Neural cell (in vitro differentiated cells): Measurements from ENCODE around the gene NHSL2. TPM values are rescaled to one million over a fixed set of nuclear protein-coding genes. Genes with fewer than 3 reads are reported as not detected.
A peak's percentile ranks its signal among the peaks of the same experiment; 100 is the strongest.
"Not testable (repeated sequence)": the region's sequence is repeated elsewhere in the genome, so short reads cannot be mapped to it uniquely, and the experiment has no call there.

Experiments
- H2AFZ ChIP-seq: fragments of 200-600, 300-800 bp; sonication (generic), shearing (Covaris generic); 2 replicates; pipeline ENCODE4 v1.6.0; 2014; ENCODE audit warnings: low read depth, mild to moderate bottlenecking, antibody characterized with exemption, low read length, moderate library complexity
- H3F3A ChIP-seq: fragments of 200-600 bp; shearing (Covaris generic); 2 replicates; pipeline ENCODE4 v1.6.1; 2016; ENCODE audit warnings: mild to moderate bottlenecking, moderate library complexity, mixed read lengths, antibody characterized with exemption, low read length; ENCODE audit not compliant: insufficient read depth, poor library complexity, severe bottlenecking
- H3K27ac ChIP-seq: fragments of 200-600, 300-800 bp; sonication (generic), shearing (Covaris generic); 2 replicates; pipeline ENCODE4 v1.5.1; 2014; ENCODE audit warnings: mild to moderate bottlenecking, low read length, moderate library complexity
- H3K27me3 ChIP-seq: fragments of 300-800, 200-600 bp; sonication (generic), shearing (Covaris generic); 2 replicates; pipeline ENCODE4 v1.6.0; 2014; ENCODE audit warnings: mild to moderate bottlenecking, low read depth, low read length, moderate library complexity; ENCODE audit not compliant: insufficient read depth
- H3K36me3 ChIP-seq: fragments of 300-800, 200-600 bp; sonication (generic), shearing (Covaris generic); 2 replicates; pipeline ENCODE4 v1.5.1; 2014; ENCODE audit warnings: mild to moderate bottlenecking, antibody characterized with exemption, low read length, moderate library complexity; ENCODE audit not compliant: insufficient read depth
- H3K4me2 ChIP-seq: fragments of 300-800, 200-600 bp; sonication (generic), shearing (Covaris generic); 2 replicates; pipeline ENCODE4 v1.6.0; 2014; ENCODE audit warnings: mild to moderate bottlenecking, low read length
- H3K4me3 ChIP-seq: fragments of 300-800, 200-600 bp; sonication (generic), shearing (Covaris generic); 2 replicates; pipeline ENCODE4 v1.5.1; 2014; ENCODE audit warnings: mild to moderate bottlenecking, low read length, moderate library complexity
- H3K79me2 ChIP-seq: fragments of 200-600 bp; shearing (Covaris generic); replicated peaks from 2 replicates; pipeline ENCODE4 v1.6.0; 2014; ENCODE audit warnings: mild to moderate bottlenecking, low read length, moderate library complexity; ENCODE audit not compliant: insufficient read depth
- H3K9ac ChIP-seq: fragments of 300-800, 200-600 bp; sonication (generic), shearing (Covaris generic); 2 replicates; pipeline ENCODE4 v1.6.1; 2016; ENCODE audit warnings: mild to moderate bottlenecking, low read length, mixed read lengths
- H3K9me2 ChIP-seq: fragments of 200-600 bp; shearing (Covaris generic); 2 replicates; pipeline ENCODE4 v1.6.1; 2016; ENCODE audit warnings: mild to moderate bottlenecking, low read length, mixed read lengths; ENCODE audit not compliant: insufficient read depth
- H3K9me3 ChIP-seq: fragments of 200-600, 300-800 bp; sonication (generic), shearing (Covaris generic); 2 replicates; pipeline ENCODE4 v1.6.1; 2016; ENCODE audit warnings: mild to moderate bottlenecking, mixed run types, low read length, moderate library complexity, mixed read lengths
- H4K20me1 ChIP-seq: fragments of 200-600 bp; shearing (Covaris generic); 2 replicates; pipeline ENCODE4 v1.6.1; 2016; ENCODE audit warnings: mild to moderate bottlenecking, mixed run types; ENCODE audit not compliant: insufficient read depth
- EP300 ChIP-seq: fragments of 450-650 bp; conservative IDR thresholded peaks from 2 replicates; pipeline ENCODE4 v1.6.1; 2014; ENCODE audit warnings: antibody characterized with exemption, mild to moderate bottlenecking, moderate library complexity; ENCODE audit not compliant: poor library complexity, severe bottlenecking
- EZH2 ChIP-seq: fragments of 200-600, 300-800 bp; shearing (Covaris generic), sonication (generic); IDR thresholded peaks from 2 replicates; pipeline ENCODE4 v1.6.1; 2014; ENCODE audit warnings: antibody characterized with exemption, low read length, borderline replicate concordance, mild to moderate bottlenecking; ENCODE audit not compliant: insufficient read depth, poor library complexity, severe bottlenecking
- MXI1 ChIP-seq: fragments of 450-650 bp; conservative IDR thresholded peaks from 2 replicates; pipeline ENCODE4 v1.6.1; 2014; ENCODE audit warnings: antibody characterized with exemption, mild to moderate bottlenecking; ENCODE audit not compliant: poor library complexity, severe bottlenecking
- POLR2AphosphoS5 ChIP-seq: IDR thresholded peaks from 2 replicates; pipeline ENCODE4 v1.6.1; 2012
- RAD21 ChIP-seq: fragments of 450-650 bp; conservative IDR thresholded peaks from 2 replicates; pipeline ENCODE4 v1.6.1; 2014; ENCODE audit warnings: antibody characterized with exemption, mild to moderate bottlenecking, moderate library complexity
- SMC3 ChIP-seq: fragments of 450-650 bp; conservative IDR thresholded peaks from 2 replicates; pipeline ENCODE4 v1.6.1; 2014; ENCODE audit warnings: antibody characterized with exemption, mild to moderate bottlenecking, moderate library complexity; ENCODE audit not compliant: poor library complexity
- TAF1 ChIP-seq: IDR thresholded peaks from 2 replicates; pipeline ENCODE4 v1.6.1; 2012; ENCODE audit warnings: low read depth
- polyA plus RNA-seq: library from polyadenylated mRNA; depleted of rRNA; stranded (reverse); fragments of >200 nt; gene quantifications from 2 replicates; pipeline ENCODE4 v1.2.3, GENCODE V29; 2014
- TF ChIP-seq, protein P1 (sequence below): fragments of 450-650 bp; IDR thresholded peaks from 2 replicates; pipeline ENCODE4 v1.5.1; 2014; ENCODE audit warnings: antibody characterized with exemption, mild to moderate bottlenecking, moderate library complexity; ENCODE audit not compliant: poor library complexity, severe bottlenecking
- TF ChIP-seq, protein P2 (sequence below): IDR thresholded peaks from 2 replicates; pipeline ENCODE4 v1.6.1; 2012; ENCODE audit warnings: borderline replicate concordance

The NHSL2 gene
- polyA plus RNA-seq, 1 donor from 2014 or later, result 0.87 TPM

DNA sequence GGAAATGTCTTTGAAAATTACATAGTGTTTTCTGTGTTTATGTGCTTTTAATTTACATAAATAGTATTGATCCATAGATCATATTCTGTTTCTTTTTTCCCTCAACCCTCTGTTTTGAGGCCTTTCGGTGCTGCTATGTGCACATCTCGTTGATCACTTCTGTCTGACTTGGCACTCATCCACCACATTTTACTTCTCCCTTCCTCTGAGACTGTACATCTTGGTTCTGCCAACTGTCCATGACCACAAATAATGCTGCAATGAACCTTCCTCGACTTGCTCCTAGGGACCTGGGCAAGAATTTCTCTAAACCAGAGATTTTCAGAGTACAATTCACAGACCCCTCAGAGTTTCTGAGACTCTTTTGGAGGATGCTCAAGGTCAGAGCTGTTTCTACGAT, 146.7 kb downstream of the NHSL2 start:
- Histone ChIP-seq H3K79me2 (no peaks in the 10 kb centered on the region), H3K27ac (peak overlapping the region; percentile 31), H3K9me2 (no peaks in the 10 kb centered on the region), H3K9ac (no peak overlapping the region), H2AFZ (no peak overlapping the region), H3K4me3 (no peak overlapping the region), H3K9me3 (no peaks in the 10 kb centered on the region), H4K20me1 (no peaks in the 10 kb centered on the region), H3K4me2 (no peak overlapping the region), H3K36me3 (no peaks in the 10 kb centered on the region), H3F3A (no peaks in the 10 kb centered on the region), H3K27me3 (no peaks in the 10 kb centered on the region)
- TF ChIP-seq RAD21, result no peak
- TF ChIP-seq TAF1, result no peak
- TF ChIP-seq POLR2AphosphoS5, result no peak
- no peak for TF ChIP-seq SMC3
- TF ChIP-seq MXI1, result no peak
- TF ChIP-seq EP300, result no peak
- TF ChIP-seq, protein P1, sequence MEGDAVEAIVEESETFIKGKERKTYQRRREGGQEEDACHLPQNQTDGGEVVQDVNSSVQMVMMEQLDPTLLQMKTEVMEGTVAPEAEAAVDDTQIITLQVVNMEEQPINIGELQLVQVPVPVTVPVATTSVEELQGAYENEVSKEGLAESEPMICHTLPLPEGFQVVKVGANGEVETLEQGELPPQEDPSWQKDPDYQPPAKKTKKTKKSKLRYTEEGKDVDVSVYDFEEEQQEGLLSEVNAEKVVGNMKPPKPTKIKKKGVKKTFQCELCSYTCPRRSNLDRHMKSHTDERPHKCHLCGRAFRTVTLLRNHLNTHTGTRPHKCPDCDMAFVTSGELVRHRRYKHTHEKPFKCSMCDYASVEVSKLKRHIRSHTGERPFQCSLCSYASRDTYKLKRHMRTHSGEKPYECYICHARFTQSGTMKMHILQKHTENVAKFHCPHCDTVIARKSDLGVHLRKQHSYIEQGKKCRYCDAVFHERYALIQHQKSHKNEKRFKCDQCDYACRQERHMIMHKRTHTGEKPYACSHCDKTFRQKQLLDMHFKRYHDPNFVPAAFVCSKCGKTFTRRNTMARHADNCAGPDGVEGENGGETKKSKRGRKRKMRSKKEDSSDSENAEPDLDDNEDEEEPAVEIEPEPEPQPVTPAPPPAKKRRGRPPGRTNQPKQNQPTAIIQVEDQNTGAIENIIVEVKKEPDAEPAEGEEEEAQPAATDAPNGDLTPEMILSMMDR, result no peak
- TF ChIP-seq, protein P2, sequence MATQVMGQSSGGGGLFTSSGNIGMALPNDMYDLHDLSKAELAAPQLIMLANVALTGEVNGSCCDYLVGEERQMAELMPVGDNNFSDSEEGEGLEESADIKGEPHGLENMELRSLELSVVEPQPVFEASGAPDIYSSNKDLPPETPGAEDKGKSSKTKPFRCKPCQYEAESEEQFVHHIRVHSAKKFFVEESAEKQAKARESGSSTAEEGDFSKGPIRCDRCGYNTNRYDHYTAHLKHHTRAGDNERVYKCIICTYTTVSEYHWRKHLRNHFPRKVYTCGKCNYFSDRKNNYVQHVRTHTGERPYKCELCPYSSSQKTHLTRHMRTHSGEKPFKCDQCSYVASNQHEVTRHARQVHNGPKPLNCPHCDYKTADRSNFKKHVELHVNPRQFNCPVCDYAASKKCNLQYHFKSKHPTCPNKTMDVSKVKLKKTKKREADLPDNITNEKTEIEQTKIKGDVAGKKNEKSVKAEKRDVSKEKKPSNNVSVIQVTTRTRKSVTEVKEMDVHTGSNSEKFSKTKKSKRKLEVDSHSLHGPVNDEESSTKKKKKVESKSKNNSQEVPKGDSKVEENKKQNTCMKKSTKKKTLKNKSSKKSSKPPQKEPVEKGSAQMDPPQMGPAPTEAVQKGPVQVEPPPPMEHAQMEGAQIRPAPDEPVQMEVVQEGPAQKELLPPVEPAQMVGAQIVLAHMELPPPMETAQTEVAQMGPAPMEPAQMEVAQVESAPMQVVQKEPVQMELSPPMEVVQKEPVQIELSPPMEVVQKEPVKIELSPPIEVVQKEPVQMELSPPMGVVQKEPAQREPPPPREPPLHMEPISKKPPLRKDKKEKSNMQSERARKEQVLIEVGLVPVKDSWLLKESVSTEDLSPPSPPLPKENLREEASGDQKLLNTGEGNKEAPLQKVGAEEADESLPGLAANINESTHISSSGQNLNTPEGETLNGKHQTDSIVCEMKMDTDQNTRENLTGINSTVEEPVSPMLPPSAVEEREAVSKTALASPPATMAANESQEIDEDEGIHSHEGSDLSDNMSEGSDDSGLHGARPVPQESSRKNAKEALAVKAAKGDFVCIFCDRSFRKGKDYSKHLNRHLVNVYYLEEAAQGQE, result no peak
- TF ChIP-seq EZH2, result no peak

DNA sequence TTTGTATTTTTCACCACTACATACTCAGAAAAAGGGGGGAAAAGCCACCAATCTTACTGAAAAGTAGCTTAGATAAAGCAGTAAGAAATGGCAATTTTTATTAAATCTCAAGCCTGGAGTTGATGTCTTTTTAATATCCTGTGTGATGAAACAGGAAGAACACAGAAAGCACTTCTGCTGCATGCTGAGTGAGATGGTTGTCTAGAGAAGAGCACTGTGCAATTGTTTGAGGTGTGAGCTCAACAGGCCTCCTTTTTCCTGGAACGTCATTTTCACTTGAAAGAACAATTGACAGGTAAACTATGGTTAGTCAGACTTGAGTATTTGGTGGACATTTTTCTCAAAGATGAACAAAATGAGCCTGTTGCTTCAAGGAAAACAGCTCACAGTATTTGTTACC, 147.2 kb downstream of the NHSL2 start:
- Histone ChIP-seq H3K79me2 (no peaks in the 10 kb centered on the region), H3K9me3 (no peaks in the 10 kb centered on the region), H3K27me3 (no peaks in the 10 kb centered on the region), H3K36me3 (no peaks in the 10 kb centered on the region), H2AFZ (no peak overlapping the region), H3K4me2 (no peak overlapping the region), H3K9me2 (no peaks in the 10 kb centered on the region), H4K20me1 (no peaks in the 10 kb centered on the region), H3F3A (no peaks in the 10 kb centered on the region), H3K9ac (no peak overlapping the region), H3K27ac (peak overlapping the region; percentile 31), H3K4me3 (no peak overlapping the region)
- TF ChIP-seq MXI1 (no peak), EP300 (no peak), SMC3 (no peak), RAD21 (no peak), POLR2AphosphoS5 (no peak), EZH2 (no peak), TAF1 (no peak)
- TF ChIP-seq, protein P2, result no peak
- TF ChIP-seq, protein P1, result no peak

DNA sequence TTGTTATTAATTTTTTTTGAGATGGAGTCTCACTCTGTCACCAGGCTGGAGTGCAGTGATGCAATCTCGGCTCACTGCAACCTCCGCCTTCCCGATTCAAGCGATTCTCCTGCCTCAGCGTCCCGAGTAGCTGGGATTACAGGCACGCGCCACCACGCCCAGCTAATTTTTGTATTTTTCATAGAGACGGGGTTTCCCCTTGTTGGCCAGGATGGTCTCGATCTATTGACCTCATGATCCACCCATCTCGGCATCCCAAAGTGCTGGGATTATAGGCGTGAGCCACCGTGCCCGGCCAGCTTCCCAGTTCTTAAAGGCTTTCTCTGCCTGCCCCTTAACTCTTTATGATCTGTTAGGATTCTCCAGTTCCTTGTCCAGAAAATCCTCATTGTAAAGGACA, 147.7 kb downstream of the NHSL2 start:
- H4K20me1 ChIP-seq, H3F3A ChIP-seq, H2AFZ ChIP-seq, H3K9ac ChIP-seq, H3K27ac ChIP-seq, H3K9me3 ChIP-seq, H3K9me2 ChIP-seq, H3K27me3 ChIP-seq, H3K4me3 ChIP-seq, H3K4me2 ChIP-seq, H3K79me2 ChIP-seq, H3K36me3 ChIP-seq: not testable (repeated sequence)
